GM18499 (cell line): ENCODE results near the gene MAP4.
"Not testable (repeated sequence)": the region's sequence is repeated elsewhere in the genome, so short reads cannot be mapped to it uniquely, and the experiment has no call there.

Experiments used
- ATAC-seq: cut with Tn5 transposase; IDR thresholded peaks from one replicate; pipeline ENCODE4 v1.9.1; 2021; ENCODE audit warnings: moderate number of reproducible peaks; ENCODE audit not compliant: insufficient read depth, unreplicated experiment

MAP4 gene

GRCh38 chr3:48016301-48016973 lies at the start of gene MAP4:
Gene MAP4 (minus strand): TSS chr3:48016416. CDS start chr3:47998860, 17,556 bp downstream.
- ATAC-seq: no peak

- ATAC-seq: no peak
Observed at GRCh38 chr3:48065035-48065434, 48.8 kb upstream of the MAP4 start.

- ATAC-seq: no peak
Observed at GRCh38 chr3:48064292-48064829, 48.1 kb upstream of the MAP4 start.

GRCh38 chr3:48061586-48061985 lies 45.4 kb upstream of the MAP4 start:
- not testable (repeated sequence) for ATAC-seq

- ATAC-seq: no peak
Observed at GRCh38 chr3:48058091-48058490, 41.9 kb upstream of the MAP4 start.

GRCh38 chr3:48057521-48057920 lies 41.3 kb upstream of the MAP4 start:
- ATAC-seq: no peak

- ATAC-seq: no peak
Observed at GRCh38 chr3:48047841-48048464, 31.7 kb upstream of the MAP4 start.

- ATAC-seq: no peak
Observed at GRCh38 chr3:48042071-48042760, 26.0 kb upstream of the MAP4 start.

GRCh38 chr3:48039487-48040190 lies 23.4 kb upstream of the MAP4 start:
- ATAC-seq: no peak

- ATAC-seq: no peak
Observed at GRCh38 chr3:48038971-48039481, 22.8 kb upstream of the MAP4 start.

- no peak for ATAC-seq
Observed at GRCh38 chr3:48034000-48034516, 17.8 kb upstream of the MAP4 start.

- no peak for ATAC-seq
Observed at GRCh38 chr3:48030188-48030587, 14.0 kb upstream of the MAP4 start.

- no peak for ATAC-seq
Observed at GRCh38 chr3:48026951-48027908, 11.0 kb upstream of the MAP4 start.

GRCh38 chr3:48026098-48026497 lies 9.9 kb upstream of the MAP4 start:
- ATAC-seq: no peak

GRCh38 chr3:48024401-48024800 lies 8.2 kb upstream of the MAP4 start:
- no peak for ATAC-seq

- no peak for ATAC-seq
Observed at GRCh38 chr3:48023377-48023776, 7.2 kb upstream of the MAP4 start.

GRCh38 chr3:48022178-48022577 lies 6.0 kb upstream of the MAP4 start:
- ATAC-seq: no peak

- ATAC-seq: no peak
Observed at GRCh38 chr3:48018841-48019240, 2.6 kb upstream of the MAP4 start.
